Measurements from ENCODE around the gene GPHB5. TPM values are rescaled to one million over a fixed set of nuclear protein-coding genes. Genes with fewer than 3 reads are reported as not detected.
"Not testable (repeated sequence)": the region's sequence is repeated elsewhere in the genome, so short reads cannot be mapped to it uniquely, and the experiment has no call there.

GPHB5 gene
- total RNA-seq, 3 donors from 2014 or later, result not detected

GRCh38 chr14:63283884-63284248 is 34.9 kb downstream of the GPHB5 start:
- DNase-seq, result no peak
- no peaks in the 10 kb centered on the region for H3K36me3 ChIP-seq (ENCODE audit: low read depth)
- H3K4me1 ChIP-seq (ENCODE audit: low read depth), result no peaks in the 10 kb centered on the region
- H3K9me3 ChIP-seq, result no peaks in the 10 kb centered on the region
- ATAC-seq, result no peak
- TF ChIP-seq CTCF (IDR thresholded peaks at IDR 0.05), result no peak
- intact Hi-C loops (cut with DNase I, micrococcal nuclease), result no loop called here
- H3K4me3 ChIP-seq, result no peak overlapping the region

DNA sequence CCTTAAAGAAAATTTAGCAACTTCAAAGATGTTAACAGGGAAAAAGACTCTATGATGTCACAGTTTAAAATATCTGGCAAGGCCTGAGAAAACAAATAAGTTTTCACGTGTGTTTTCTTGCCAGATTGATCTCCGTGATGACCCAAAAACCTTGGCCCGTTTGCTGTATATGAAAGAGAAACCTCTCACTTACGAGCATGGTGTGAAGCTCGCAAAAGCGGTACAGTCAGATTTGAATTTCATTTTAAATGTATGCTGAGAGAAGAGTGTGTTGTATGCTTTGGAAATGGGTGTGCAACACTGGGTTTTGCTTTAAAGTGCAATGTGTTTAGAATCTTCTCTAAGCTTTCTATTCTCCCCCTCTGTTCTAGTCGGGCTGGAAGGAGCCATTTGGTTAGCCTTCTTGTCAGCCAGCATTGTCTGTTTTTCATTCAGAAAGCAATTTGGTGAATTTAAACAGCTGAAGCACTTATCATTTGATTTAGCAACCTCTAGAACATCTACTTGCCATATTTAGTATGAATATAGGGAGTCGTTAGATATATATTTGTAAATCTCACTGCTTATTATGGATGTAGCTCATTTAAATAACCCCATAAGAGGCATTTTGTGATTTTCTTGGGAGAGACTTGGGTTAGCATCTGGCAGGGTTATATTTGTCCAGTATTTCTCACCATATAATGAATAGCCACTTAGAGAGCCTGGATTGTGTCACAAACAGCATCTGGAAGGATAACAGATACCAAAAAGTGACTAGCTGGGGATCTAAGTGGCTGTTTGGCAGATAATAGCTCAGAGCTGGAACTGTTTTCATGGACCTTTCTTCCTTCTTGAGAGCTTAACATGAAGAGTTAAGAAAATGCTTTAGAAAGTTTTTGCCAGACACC is 35.5 kb downstream of the GPHB5 start:
- DNase-seq, result no peak
- no peak for ATAC-seq
- Histone ChIP-seq H3K4me1 (ENCODE audit: low read depth) (no peaks in the 10 kb centered on the region), H3K36me3 (ENCODE audit: low read depth) (no peaks in the 10 kb centered on the region), H3K4me3 (no peak overlapping the region), H3K9me3 (no peaks in the 10 kb centered on the region)
- intact Hi-C loops (cut with DNase I, micrococcal nuclease), result no loop called here
- no peak for TF ChIP-seq CTCF (IDR thresholded peaks at IDR 0.05)

DNA sequence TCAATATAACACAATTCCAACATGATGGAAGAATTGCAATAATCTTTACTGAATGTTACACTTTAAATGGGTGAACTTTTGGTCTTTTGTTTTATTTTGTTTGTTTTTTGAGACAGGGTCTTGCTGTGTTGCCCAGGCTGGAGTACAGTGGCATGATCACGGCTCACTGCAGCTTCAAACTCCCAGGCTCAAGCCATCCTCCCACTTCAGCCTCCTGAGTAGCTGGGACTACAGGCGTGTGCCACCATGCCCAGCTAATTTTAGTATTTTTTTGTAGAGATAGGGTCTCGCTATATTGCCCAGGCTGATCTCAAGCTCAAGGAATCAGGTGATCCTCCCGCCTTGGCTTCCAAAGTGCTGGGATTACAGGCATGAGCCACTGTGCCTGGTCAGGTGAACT is 38.8 kb downstream of the GPHB5 start:
- not testable (repeated sequence) for H3K36me3 ChIP-seq (ENCODE audit: low read depth); ATAC-seq; DNase-seq; H3K9me3 ChIP-seq; H3K4me3 ChIP-seq; H3K4me1 ChIP-seq (ENCODE audit: low read depth)
- intact Hi-C loops (cut with DNase I, micrococcal nuclease), result loop anchor here in 1 of 2 donors (10.0 kb wide), 1 partner anchor 1115 kb away; no protein-coding TSS in a partner anchor

DNA sequence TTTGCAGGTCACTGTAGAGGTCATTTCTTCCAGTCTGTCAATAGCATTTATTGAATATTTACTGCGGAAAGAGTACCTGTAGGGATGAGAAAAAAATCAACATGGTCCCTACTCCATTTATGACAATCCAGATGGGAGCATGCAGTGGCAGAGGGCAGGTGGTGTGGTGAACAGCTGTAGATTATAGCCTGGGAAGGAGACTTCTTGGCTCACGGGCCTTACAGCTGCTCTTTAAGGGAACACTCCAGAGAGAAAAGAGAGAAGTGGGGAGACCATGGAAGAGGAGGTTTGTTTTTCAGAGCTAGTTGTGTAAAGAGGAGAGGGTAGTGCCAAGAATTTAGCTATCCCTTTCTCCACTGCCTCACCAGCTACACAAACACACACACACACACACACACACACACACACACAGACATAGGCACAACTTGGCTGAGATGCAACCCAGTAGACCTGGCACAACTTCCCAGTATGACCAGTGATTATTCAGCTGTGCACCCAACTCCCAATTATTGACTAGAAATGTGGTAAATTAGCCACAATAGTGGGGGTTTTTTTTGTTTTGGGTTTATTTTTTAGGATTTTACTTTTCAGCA is 41.0 kb downstream of the GPHB5 start:
- Histone ChIP-seq H3K4me3 (no peak overlapping the region), H3K9me3 (no peaks in the 10 kb centered on the region), H3K4me1 (ENCODE audit: low read depth) (no peaks in the 10 kb centered on the region), H3K36me3 (ENCODE audit: low read depth) (no peaks in the 10 kb centered on the region)
- no peak for TF ChIP-seq CTCF (IDR thresholded peaks at IDR 0.05)
- DNase-seq (no peak), ATAC-seq (no peak)
- intact Hi-C loops (cut with DNase I, micrococcal nuclease), result loop anchor here in 1 of 2 donors (10.0 kb wide), 1 partner anchor 1113 kb away; no protein-coding TSS in a partner anchor

GRCh38 chr14:63276492-63277342 is 42.0 kb downstream of the GPHB5 start:
- no peaks in the 10 kb centered on the region for H3K4me1 ChIP-seq (ENCODE audit: low read depth)
- DNase-seq (no peak), ATAC-seq (peak; percentile 49)
- no peaks in the 10 kb centered on the region for H3K9me3 ChIP-seq
- H3K4me3 ChIP-seq, result no peak overlapping the region
- intact Hi-C loops (cut with DNase I, micrococcal nuclease), result loop anchor here in 1 of 2 donors (10.0 kb wide), 1 partner anchor 1112 kb away; no protein-coding TSS in a partner anchor
- peak; percentile 43 for TF ChIP-seq CTCF (IDR thresholded peaks at IDR 0.05)
- no peaks in the 10 kb centered on the region for H3K36me3 ChIP-seq (ENCODE audit: low read depth)
